ENCODE results near the gene TMSB10.

DNA sequence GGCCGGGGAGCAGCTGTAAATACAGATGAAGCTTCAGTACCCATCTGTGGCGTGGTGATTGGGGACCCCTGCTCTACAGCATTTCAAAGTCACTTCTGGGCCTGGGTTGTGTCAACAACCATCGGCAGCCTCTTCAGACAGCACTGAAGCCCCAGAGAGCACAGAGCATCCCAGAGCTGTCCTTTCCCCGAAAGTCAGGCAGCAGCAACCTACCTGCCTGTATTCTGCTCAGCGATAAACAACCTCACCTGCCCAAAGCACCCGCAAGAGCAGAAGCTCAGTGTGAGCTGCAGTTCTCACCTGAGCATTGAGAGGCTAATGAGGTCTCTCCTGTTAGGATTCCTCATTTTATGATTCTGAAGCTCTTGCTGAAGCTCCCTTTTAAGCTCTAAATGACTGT, 43.9 kb upstream of the TMSB10 start:
- TF ChIP-seq, protein P1, sequence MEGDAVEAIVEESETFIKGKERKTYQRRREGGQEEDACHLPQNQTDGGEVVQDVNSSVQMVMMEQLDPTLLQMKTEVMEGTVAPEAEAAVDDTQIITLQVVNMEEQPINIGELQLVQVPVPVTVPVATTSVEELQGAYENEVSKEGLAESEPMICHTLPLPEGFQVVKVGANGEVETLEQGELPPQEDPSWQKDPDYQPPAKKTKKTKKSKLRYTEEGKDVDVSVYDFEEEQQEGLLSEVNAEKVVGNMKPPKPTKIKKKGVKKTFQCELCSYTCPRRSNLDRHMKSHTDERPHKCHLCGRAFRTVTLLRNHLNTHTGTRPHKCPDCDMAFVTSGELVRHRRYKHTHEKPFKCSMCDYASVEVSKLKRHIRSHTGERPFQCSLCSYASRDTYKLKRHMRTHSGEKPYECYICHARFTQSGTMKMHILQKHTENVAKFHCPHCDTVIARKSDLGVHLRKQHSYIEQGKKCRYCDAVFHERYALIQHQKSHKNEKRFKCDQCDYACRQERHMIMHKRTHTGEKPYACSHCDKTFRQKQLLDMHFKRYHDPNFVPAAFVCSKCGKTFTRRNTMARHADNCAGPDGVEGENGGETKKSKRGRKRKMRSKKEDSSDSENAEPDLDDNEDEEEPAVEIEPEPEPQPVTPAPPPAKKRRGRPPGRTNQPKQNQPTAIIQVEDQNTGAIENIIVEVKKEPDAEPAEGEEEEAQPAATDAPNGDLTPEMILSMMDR (IDR thresholded peaks at IDR 0.05; ENCODE audit: poor library complexity): no peak
- TF ChIP-seq EZH2 (IDR thresholded peaks at IDR 0.05; ENCODE audit: borderline replicate concordance) (no peak), EZH2phosphoT487 (IDR thresholded peaks at IDR 0.05; ENCODE audit: low read depth, severe bottlenecking, unreplicated experiment) (no peak)
